Progenitor cell of endocrine pancreas (in vitro differentiated cells): ENCODE data around the gene ZMYM1. TPM values are rescaled to one million over a fixed set of nuclear protein-coding genes. Genes with fewer than 3 reads are reported as not detected.

Source experiments
- DNase-seq: peaks from one replicate; pipeline ENCODE4 v3.0.0; 2021; ENCODE audit warnings: low spot score; ENCODE audit not compliant: unreplicated experiment
- H3K27ac Mint-ChIP-seq: 2 replicates; pipeline ENCODE4 v1.8.0; 2021; ENCODE audit warnings: mild to moderate bottlenecking, moderate library complexity, mixed read lengths
- H3K27me3 Mint-ChIP-seq: 2 replicates; pipeline ENCODE4 v1.8.0; 2021; ENCODE audit warnings: mixed read lengths
- H3K36me3 Mint-ChIP-seq: 2 replicates; pipeline ENCODE4 v1.8.0; 2022; ENCODE audit warnings: mixed read lengths; ENCODE audit not compliant: insufficient read depth
- H3K4me1 Mint-ChIP-seq: 2 replicates; pipeline ENCODE4 v1.8.0; 2021; ENCODE audit warnings: low read depth, mixed read lengths
- H3K4me3 Mint-ChIP-seq: 2 replicates; pipeline ENCODE4 v1.8.0; 2021; ENCODE audit warnings: low read depth, mild to moderate bottlenecking, moderate library complexity, mixed read lengths
- H3K9me3 Mint-ChIP-seq: 2 replicates; pipeline ENCODE4 v1.8.0; 2021; ENCODE audit warnings: low read depth, mixed read lengths
- CTCF ChIP-seq: fragments of 200-600 bp; sonication (generic); IDR thresholded peaks from one replicate; pipeline ENCODE4 v1.5.0; 2021; ENCODE audit warnings: antibody characterized with exemption, mild to moderate bottlenecking; ENCODE audit not compliant: unreplicated experiment
- total RNA-seq: library from RNA; stranded (reverse); gene quantifications from 2 replicates; pipeline ENCODE4 v1.2.1, GENCODE V29; 2021

Gene ZMYM1
- total RNA-seq, 1 donor from 2014 or later = 34.1 TPM

GRCh38 chr1:35164893-35165292 is 85.7 kb downstream of the ZMYM1 start:
- TF ChIP-seq CTCF = no peak
- Mint-ChIP-seq H3K27me3 (no peaks in the 10 kb centered on the region), H3K4me3 (no peak overlapping the region), H3K36me3 (no peaks in the 10 kb centered on the region), H3K27ac (no peak overlapping the region), H3K4me1 (no peaks in the 10 kb centered on the region), H3K9me3 (no peaks in the 10 kb centered on the region)
- no peak for DNase-seq

Other genes starting within 250 kb of the ZMYM1 start
- gene SMIM12, start 219.6 kb upstream of the ZMYM1 start, total RNA-seq = 35.7 and 39.5 TPM in 2 replicates
- gene DLGAP3, start 149.7 kb upstream of the ZMYM1 start, total RNA-seq = 1.3 TPM in 2 replicates
- 8.8 and 10.0 TPM in 2 replicates for gene TMEM35B, start 94.0 kb upstream of the ZMYM1 start, total RNA-seq
- gene ZMYM6, start 47.4 kb upstream of the ZMYM1 start, total RNA-seq = 27.3 and 30.1 TPM in 2 replicates
- gene SFPQ, start 113.8 kb downstream of the ZMYM1 start, total RNA-seq = 651 and 653 TPM in 2 replicates
- gene ZMYM4, start 189.3 kb downstream of the ZMYM1 start, total RNA-seq = 95.8 and 103 TPM in 2 replicates